Endothelial cell of umbilical vein (primary cell): ENCODE results near the gene ZSCAN5B. TPM values are rescaled to one million over a fixed set of nuclear protein-coding genes. Genes with fewer than 3 reads are reported as not detected.

Source experiments
- BruUV-seq: library from RNA; stranded (reverse); fragments of 400-500 nt; replicated peaks from 2 replicates; lab custom pipeline; 2021; lab: Mats Ljungman, UMichigan
- CTCF ChIA-PET: fragments of 300-600, 350-600 bp; sonication (Branson Sonifier 250); formaldehyde crosslinking; loops from one replicate; lab custom pipeline; 2021; ENCODE audit warnings: antibody characterized with exemption, inconsistent platforms; lab: Charles Lee
- POLR2A ChIA-PET: fragments of 300-600, 350-600 bp; sonication (Branson Sonifier 250); formaldehyde crosslinking; loops from one replicate; lab custom pipeline; 2021; ENCODE audit warnings: antibody characterized with exemption, inconsistent platforms; lab: Charles Lee
- DNase-seq: peaks from one replicate; pipeline ENCODE4 v3.0.0-alpha.2; 2011; ENCODE audit warnings: low read depth, low spot score
- FAIRE-seq: peaks from 2 replicates; lab custom pipeline; 2011; peaks lifted over from hg19 to GRCh38; lab: Jason Lieb, UNC
- H2AFZ ChIP-seq: 2 replicates; pipeline ENCODE4 v1.6.0; 2012; ENCODE audit warnings: low read depth, low read length, control low read depth, inconsistent platforms
- H3K27ac ChIP-seq: 2 replicates; pipeline ENCODE4 v1.5.1; 2011; ENCODE audit warnings: low read depth, mild to moderate bottlenecking, control low read depth, low read length, moderate library complexity; ENCODE audit not compliant: insufficient read depth
- H3K27me3 ChIP-seq, 2 experiments: 2 replicates each; pipeline versions ENCODE4 v1.6.0 to v1.6.1; 2011; ENCODE audit warnings: low read length in 2 of 2, mixed read lengths in 1 of 2; ENCODE audit not compliant: control insufficient read depth in 2 of 2, insufficient read depth in 2 of 2
- H3K36me3 ChIP-seq, 2 experiments: 2 replicates in 1 of 2; 3 replicates in 1 of 2; pipeline ENCODE4 v1.5.1; 2011; ENCODE audit warnings: low read length in 2 of 2, mild to moderate bottlenecking in 1 of 2, moderate library complexity in 1 of 2; ENCODE audit not compliant: control insufficient read depth in 2 of 2, insufficient read depth in 2 of 2; ENCODE audit errors: extremely low read depth in 1 of 2
- H3K4me1 ChIP-seq: 3 replicates; pipeline ENCODE4 v1.5.1; 2011; ENCODE audit warnings: mild to moderate bottlenecking, low read length; ENCODE audit not compliant: control insufficient read depth, insufficient read depth; ENCODE audit errors: extremely low read depth
- H3K4me2 ChIP-seq: 2 replicates; pipeline ENCODE4 v1.6.1; 2011; ENCODE audit warnings: low read length, control low read depth, mixed read lengths; ENCODE audit not compliant: insufficient read depth
- H3K4me3 ChIP-seq, 3 experiments: fragments of 200-600 bp in 1 of 3; sonication (generic), shearing (Covaris generic) in 1 of 3; replicated peaks in 1 of 3; 2 replicates each; pipeline ENCODE4 v1.5.1; 2011 to 2016; ENCODE audit warnings: control low read depth in 3 of 3, low read length in 3 of 3, mild to moderate bottlenecking in 2 of 3, inconsistent platforms in 1 of 3, low read depth in 1 of 3, moderate library complexity in 1 of 3; ENCODE audit not compliant: insufficient read depth in 1 of 3
- H3K79me2 ChIP-seq: 2 replicates; pipeline ENCODE4 v1.6.0; 2012; ENCODE audit warnings: low read length, inconsistent platforms; ENCODE audit not compliant: control insufficient read depth, insufficient read depth
- H3K9ac ChIP-seq: replicated peaks from 2 replicates; pipeline ENCODE3; 2011; ENCODE audit warnings: low read length, control low read depth; ENCODE audit not compliant: insufficient read depth; ENCODE audit errors: extremely low read depth
- H3K9me1 ChIP-seq: replicated peaks from 3 replicates; pipeline ENCODE4 v1.6.0; 2011; ENCODE audit warnings: mild to moderate bottlenecking, low read length; ENCODE audit not compliant: control insufficient read depth, insufficient read depth; ENCODE audit errors: extremely low read depth
- H3K9me3 ChIP-seq: replicated peaks from 2 replicates; pipeline ENCODE4 v1.5.1; 2012; ENCODE audit warnings: low read length, inconsistent platforms; ENCODE audit not compliant: control insufficient read depth, insufficient read depth
- H4K20me1 ChIP-seq: replicated peaks from 2 replicates; pipeline ENCODE3; 2011; ENCODE audit warnings: mild to moderate bottlenecking, low read length; ENCODE audit not compliant: control insufficient read depth, insufficient read depth; ENCODE audit errors: extremely low read depth
- EZH2 ChIP-seq: IDR thresholded peaks from 2 replicates; pipeline ENCODE4 v1.6.1; 2012; ENCODE audit warnings: borderline replicate concordance, low read depth, mild to moderate bottlenecking, moderate library complexity, low read length, inconsistent platforms; ENCODE audit not compliant: severe bottlenecking
- FOS ChIP-seq: IDR thresholded peaks from 2 replicates; pipeline ENCODE4 v1.6.1; 2011; ENCODE audit warnings: mild to moderate bottlenecking, low read length, moderate library complexity, borderline replicate concordance; ENCODE audit not compliant: insufficient read depth
- GATA2 ChIP-seq: IDR thresholded peaks from 2 replicates; pipeline ENCODE4 v1.7.0; 2011; ENCODE audit warnings: low read depth, mild to moderate bottlenecking, moderate library complexity, mixed read lengths, low read length; ENCODE audit not compliant: insufficient read length, insufficient read depth
- JUN ChIP-seq: IDR thresholded peaks from 2 replicates; pipeline ENCODE4 v1.6.1; 2011; ENCODE audit warnings: borderline replicate concordance, low read depth; ENCODE audit not compliant: insufficient read length, insufficient read depth
- MYC ChIP-seq: IDR thresholded peaks from one replicate; pipeline ENCODE4 v1.6.1; 2011; ENCODE audit warnings: mild to moderate bottlenecking, low read depth, low read length
- POLR2A ChIP-seq: IDR thresholded peaks from 2 replicates; pipeline ENCODE4 v1.6.1; 2012; ENCODE audit warnings: low read depth, mild to moderate bottlenecking, control low read depth, low read length
- POLR2AphosphoS5 ChIP-seq: IDR thresholded peaks from 2 replicates; pipeline ENCODE4 v1.6.1; 2012; ENCODE audit warnings: low read depth, mild to moderate bottlenecking, control low read depth, low read length, moderate library complexity; ENCODE audit not compliant: insufficient read depth
- dilution Hi-C: fragments of 300-500 bp; cut with MboI; formaldehyde crosslinking; loops from one replicate; pipeline ENCODE4 v1.15.0; 2019; ENCODE audit warnings: low sequenced_read_pairs; ENCODE audit not compliant: extremely low pct_ligation_motif_present
- intact Hi-C: fragments of 100-400 bp; cut with micrococcal nuclease; formaldehyde crosslinking; loops from one replicate; pipeline ENCODE4 v1.10.0; 2022
- polyA plus RNA-seq, 4 experiments: library from polyadenylated mRNA; depleted of rRNA in 3 of 4; stranded (reverse) in 3 of 4; unstranded in 1 of 4; fragments of >200 nt; gene quantifications; 2 replicates each; pipeline versions ENCODE4 v1.2.1 to v1.2.3, GENCODE V29; 2011 to 2012; ENCODE audit warnings: missing spikeins in 1 of 4
- total RNA-seq: library from RNA; stranded (reverse); gene quantifications from 2 replicates; pipeline ENCODE4 v1.2.3, GENCODE V29; 2021
- TF ChIP-seq, protein P1 (sequence below), 2 donors: IDR thresholded peaks; 1 replicate in 1 of 2; 2 replicates in 1 of 2; pipeline ENCODE4 v1.5.1; 2011; ENCODE audit warnings: low read length in 2 of 2, mild to moderate bottlenecking in 2 of 2, moderate library complexity in 2 of 2, control low read depth in 1 of 2, inconsistent platforms in 1 of 2, low read depth in 1 of 2; ENCODE audit not compliant: insufficient read depth in 1 of 2; ENCODE audit errors: extremely low read depth in 1 of 2
- TF ChIP-seq, protein P2 (sequence below): IDR thresholded peaks from 2 replicates; pipeline ENCODE4 v1.6.1; 2011; ENCODE audit not compliant: insufficient read depth, insufficient read length

The ZSCAN5B gene
- total and polyA plus RNA-seq, 2 donors (not counting 3 experiments of a cell fraction or from before 2014, with no cell fraction given), result 0.07 TPM; not detected in 1

GRCh38 chr19:56177564-56178243 is 19.9 kb downstream of the ZSCAN5B start:
- FAIRE-seq, result no peak
- peaks cover 0 to 2% of the 10 kb centered on the region in 2 experiments for H3K27me3 ChIP-seq
- no peak overlapping the region for H3K9ac ChIP-seq
- no peak overlapping the region for H2AFZ ChIP-seq
- no peaks in the 10 kb centered on the region for H3K79me2 ChIP-seq
- H3K9me3 ChIP-seq, result no peaks in the 10 kb centered on the region
- dilution Hi-C loops (no loop called here), intact Hi-C loops (no loop called here)
- H3K4me1 ChIP-seq, result no peaks in the 10 kb centered on the region
- CTCF ChIA-PET, result interaction anchor here (0.6 to 13.9 kb wide), 5 partner anchors 75 to 156 kb away, joined by 3 to 328 read pairs (median 4); no protein-coding TSS in a partner anchor
- TF ChIP-seq POLR2AphosphoS5, result no peak
- TF ChIP-seq JUN, result no peak
- TF ChIP-seq FOS, result no peak
- TF ChIP-seq MYC, result no peak
- TF ChIP-seq, protein P1, sequence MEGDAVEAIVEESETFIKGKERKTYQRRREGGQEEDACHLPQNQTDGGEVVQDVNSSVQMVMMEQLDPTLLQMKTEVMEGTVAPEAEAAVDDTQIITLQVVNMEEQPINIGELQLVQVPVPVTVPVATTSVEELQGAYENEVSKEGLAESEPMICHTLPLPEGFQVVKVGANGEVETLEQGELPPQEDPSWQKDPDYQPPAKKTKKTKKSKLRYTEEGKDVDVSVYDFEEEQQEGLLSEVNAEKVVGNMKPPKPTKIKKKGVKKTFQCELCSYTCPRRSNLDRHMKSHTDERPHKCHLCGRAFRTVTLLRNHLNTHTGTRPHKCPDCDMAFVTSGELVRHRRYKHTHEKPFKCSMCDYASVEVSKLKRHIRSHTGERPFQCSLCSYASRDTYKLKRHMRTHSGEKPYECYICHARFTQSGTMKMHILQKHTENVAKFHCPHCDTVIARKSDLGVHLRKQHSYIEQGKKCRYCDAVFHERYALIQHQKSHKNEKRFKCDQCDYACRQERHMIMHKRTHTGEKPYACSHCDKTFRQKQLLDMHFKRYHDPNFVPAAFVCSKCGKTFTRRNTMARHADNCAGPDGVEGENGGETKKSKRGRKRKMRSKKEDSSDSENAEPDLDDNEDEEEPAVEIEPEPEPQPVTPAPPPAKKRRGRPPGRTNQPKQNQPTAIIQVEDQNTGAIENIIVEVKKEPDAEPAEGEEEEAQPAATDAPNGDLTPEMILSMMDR (IDR thresholded peaks at IDR 0.05; ENCODE audit: extremely low read depth in 1 of 2, insufficient read depth in 1 of 2, low read depth in 1 of 2, low read length in 2 of 2), result no peak
- no peak for TF ChIP-seq EZH2
- TF ChIP-seq, protein P2, sequence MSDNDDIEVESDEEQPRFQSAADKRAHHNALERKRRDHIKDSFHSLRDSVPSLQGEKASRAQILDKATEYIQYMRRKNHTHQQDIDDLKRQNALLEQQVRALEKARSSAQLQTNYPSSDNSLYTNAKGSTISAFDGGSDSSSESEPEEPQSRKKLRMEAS, result no peak
- TF ChIP-seq GATA2, result no peak
- no peak for TF ChIP-seq POLR2A
- POLR2A ChIA-PET, result no interaction called here
- H3K9me1 ChIP-seq, result no peaks in the 10 kb centered on the region
- H3K4me3 ChIP-seq, result no peak overlapping the region
- no peaks in the 10 kb centered on the region for H3K36me3 ChIP-seq
- BruUV-seq, result no TSS peak
- H3K4me2 ChIP-seq, result no peak overlapping the region
- no peak for DNase-seq
- no peaks in the 10 kb centered on the region for H4K20me1 ChIP-seq
- H3K27ac ChIP-seq, result no peak overlapping the region
